Mucosa of rectum (tissue), 2 donors: ENCODE data around the gene AP2A2.

Experiments used
- H3K27ac ChIP-seq, 2 donors: one replicate each; pipeline ENCODE4 v1.7.0; 2013; ENCODE audit warnings: inconsistent platforms in 2 of 2, low read depth in 2 of 2, low read length in 2 of 2
- H3K27me3 ChIP-seq, 2 donors: one replicate each; pipeline ENCODE4 v1.7.0; 2013; ENCODE audit warnings: low read length in 2 of 2; ENCODE audit not compliant: control insufficient read depth in 2 of 2, insufficient read depth in 2 of 2
- H3K36me3 ChIP-seq, 2 donors: one replicate each; pipeline ENCODE4 v1.7.0; 2013; ENCODE audit warnings: low read length in 2 of 2; ENCODE audit not compliant: control insufficient read depth in 2 of 2, insufficient read depth in 2 of 2
- H3K4me1 ChIP-seq, 2 donors: one replicate each; pipeline ENCODE4 v1.7.0; 2013; ENCODE audit warnings: low read length in 2 of 2, mild to moderate bottlenecking in 1 of 2; ENCODE audit not compliant: control insufficient read depth in 2 of 2, insufficient read depth in 2 of 2
- H3K4me3 ChIP-seq, 2 donors: one replicate each; pipeline ENCODE4 v1.7.0; 2013; ENCODE audit warnings: low read length in 2 of 2
- H3K9ac ChIP-seq, 2 donors: one replicate each; pipeline ENCODE4 v1.7.0; 2013; ENCODE audit warnings: low read length in 2 of 2, low read depth in 1 of 2, mild to moderate bottlenecking in 1 of 2
- H3K9me3 ChIP-seq, 2 donors: one replicate each; pipeline ENCODE4 v1.7.0; 2013; ENCODE audit warnings: low read length in 2 of 2; ENCODE audit not compliant: control insufficient read depth in 2 of 2
- donor health status: healthy.
- donor health status: Normal muscosa, but diverticular disease.

AP2A2 gene

GRCh38 chr11:923691-924405 is 1.8 kb upstream of the AP2A2 start:
- no peak overlapping the region for H3K4me3 ChIP-seq
- H3K4me1 ChIP-seq = peaks cover 24% of the 10 kb centered on the region in 2 donors
- H3K36me3 ChIP-seq = no peaks in the 10 kb centered on the region
- no peaks in the 10 kb centered on the region for H3K27me3 ChIP-seq
- no peak overlapping the region for H3K9ac ChIP-seq
- no peak overlapping the region for H3K27ac ChIP-seq
- H3K9me3 ChIP-seq = no peaks in the 10 kb centered on the region

- Histone ChIP-seq H3K9ac (no peak overlapping the region), H3K4me1 (peaks cover 31 to 32% of the 10 kb centered on the region in 2 donors), H3K4me3 (no peak overlapping the region), H3K9me3 (no peaks in the 10 kb centered on the region), H3K27me3 (no peaks in the 10 kb centered on the region), H3K36me3 (no peaks in the 10 kb centered on the region), H3K27ac (no peak overlapping the region)
Measured at GRCh38 chr11:924406-925157, 1.1 kb upstream of the AP2A2 start.

- peaks cover 35 to 36% of the 10 kb centered on the region in 2 donors for H3K4me1 ChIP-seq
- no peaks in the 10 kb centered on the region for H3K36me3 ChIP-seq
- no peak overlapping the region for H3K4me3 ChIP-seq
- no peaks in the 10 kb centered on the region for H3K27me3 ChIP-seq
- no peak overlapping the region for H3K9ac ChIP-seq
- peak overlapping the region; percentile 23 to 66 for H3K27ac ChIP-seq
- H3K9me3 ChIP-seq = no peaks in the 10 kb centered on the region
Measured at GRCh38 chr11:925158-925495, 543 bp upstream of the AP2A2 start.

- peak overlapping the region; percentile 85 for H3K27ac ChIP-seq
- peaks cover 0 to 2% of the 10 kb centered on the region in 2 donors for H3K36me3 ChIP-seq
- H3K9me3 ChIP-seq = no peaks in the 10 kb centered on the region
- H3K9ac ChIP-seq = peak overlapping the region; percentile 76 to 85
- H3K4me1 ChIP-seq = peaks cover 36 to 44% of the 10 kb centered on the region in 2 donors
- H3K4me3 ChIP-seq = peak overlapping the region; percentile 66 to 83
- no peaks in the 10 kb centered on the region for H3K27me3 ChIP-seq
Measured at GRCh38 chr11:926341-926916, 759 bp downstream of the AP2A2 start.

- H3K27me3 ChIP-seq = no peaks in the 10 kb centered on the region
- H3K4me1 ChIP-seq = peaks cover 36 to 45% of the 10 kb centered on the region in 2 donors
- peak overlapping the region; percentile 19 to 46 for H3K4me3 ChIP-seq
- peak overlapping the region in 1 of 2 donors; percentile 8 for H3K9ac ChIP-seq
- no peaks in the 10 kb centered on the region for H3K9me3 ChIP-seq
- peaks cover 0 to 2% of the 10 kb centered on the region in 2 donors for H3K36me3 ChIP-seq
- peak overlapping the region in 1 of 2 donors; percentile 38 for H3K27ac ChIP-seq
Measured at GRCh38 chr11:927871-928270, 2.2 kb downstream of the AP2A2 start.

- Histone ChIP-seq H3K9me3 (no peaks in the 10 kb centered on the region), H3K4me1 (peaks cover 38 to 47% of the 10 kb centered on the region in 2 donors), H3K27me3 (no peaks in the 10 kb centered on the region), H3K27ac (peak overlapping the region in 1 of 2 donors; percentile 48), H3K4me3 (peak overlapping the region in 1 of 2 donors; percentile 37), H3K36me3 (peaks cover 0 to 2% of the 10 kb centered on the region in 2 donors), H3K9ac (peak overlapping the region; percentile 8 to 20)
Measured at GRCh38 chr11:928786-929185, 3.1 kb downstream of the AP2A2 start.

GRCh38 chr11:929405-929804 is 3.7 kb downstream of the AP2A2 start:
- Histone ChIP-seq H3K9me3 (no peaks in the 10 kb centered on the region), H3K9ac (no peak overlapping the region), H3K4me1 (peaks cover 38 to 47% of the 10 kb centered on the region in 2 donors), H3K27me3 (no peaks in the 10 kb centered on the region), H3K36me3 (peaks cover 0 to 2% of the 10 kb centered on the region in 2 donors), H3K27ac (no peak overlapping the region), H3K4me3 (no peak overlapping the region)

GRCh38 chr11:931385-931784 is 5.7 kb downstream of the AP2A2 start:
- H3K9me3 ChIP-seq = no peaks in the 10 kb centered on the region
- peak overlapping the region in 1 of 2 donors; percentile 30 for H3K27ac ChIP-seq
- H3K9ac ChIP-seq = no peak overlapping the region
- H3K36me3 ChIP-seq = peaks cover 0 to 2% of the 10 kb centered on the region in 2 donors
- peaks cover 37 to 46% of the 10 kb centered on the region in 2 donors for H3K4me1 ChIP-seq
- no peaks in the 10 kb centered on the region for H3K27me3 ChIP-seq
- no peak overlapping the region for H3K4me3 ChIP-seq

- Histone ChIP-seq H3K27ac (peak overlapping the region; percentile 28 to 34), H3K4me3 (no peak overlapping the region), H3K36me3 (peaks cover 0 to 2% of the 10 kb centered on the region in 2 donors), H3K4me1 (peaks cover 27 to 36% of the 10 kb centered on the region in 2 donors), H3K9me3 (no peaks in the 10 kb centered on the region), H3K27me3 (no peaks in the 10 kb centered on the region), H3K9ac (no peak overlapping the region)
Measured at GRCh38 chr11:932435-932834, 6.8 kb downstream of the AP2A2 start.
